ENCODE data around the gene SYT15.

DNA sequence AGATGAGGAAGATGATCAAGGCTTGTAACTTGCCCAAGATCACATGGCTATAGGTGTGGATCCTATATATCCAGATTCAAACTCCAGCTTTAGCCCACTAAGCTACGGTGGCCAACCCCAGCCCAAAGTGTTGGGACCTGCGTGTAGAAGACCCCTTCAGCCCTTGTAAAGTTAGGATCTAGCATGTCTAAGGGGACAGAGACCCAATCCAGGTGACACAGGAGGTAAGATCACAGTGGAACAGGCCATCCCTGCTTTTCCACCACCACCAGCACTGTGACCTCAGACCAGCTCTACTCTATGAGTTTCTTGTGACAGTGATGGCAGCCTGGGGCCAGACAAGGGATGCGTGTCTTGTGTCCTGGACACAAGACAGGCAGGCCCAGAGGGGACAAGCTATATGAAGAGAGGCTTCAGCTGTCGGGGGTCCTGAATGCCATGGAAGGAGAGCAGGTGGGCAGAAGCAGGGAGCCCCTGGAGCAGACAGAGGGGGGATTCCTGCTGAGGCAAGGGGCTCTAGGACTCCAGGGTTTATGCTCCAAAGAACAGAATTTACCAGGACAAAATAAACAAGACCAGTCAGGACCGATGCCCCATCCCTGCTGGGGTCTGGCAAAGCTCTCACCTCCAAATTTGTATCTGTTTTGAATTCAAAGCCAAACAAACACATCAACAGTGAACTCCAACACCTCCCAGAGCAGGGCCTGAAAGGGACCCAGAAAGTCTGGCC, 32.9 kb upstream of the SYT15 start:
- TF ChIP-seq CTCF (IDR thresholded peaks at IDR 0.05) (no peak), POLR2A (IDR thresholded peaks at IDR 0.05) (no peak)

Data from testis (tissue), 2 donors.